GM21423 (cell line): ENCODE data around the gene PRM1.

Experiments
- ATAC-seq: cut with Tn5 transposase; IDR thresholded peaks from one replicate; pipeline ENCODE4 v1.9.1; 2021; ENCODE audit warnings: mild to moderate bottlenecking, moderate library complexity; ENCODE audit not compliant: unreplicated experiment

PRM1 gene

GRCh38 chr16:11273721-11274324, 7.3 kb downstream of the PRM1 start:
- no peak for ATAC-seq

GRCh38 chr16:11272921-11273720, 8.0 kb downstream of the PRM1 start, which contains the start of gene PRM3:
Gene PRM3, minus strand, starts transcription at chr16:11273629. Its CDS starts 34 bp downstream, at chr16:11273595.
- ATAC-seq, result no peak

GRCh38 chr16:11272484-11272883, 8.6 kb downstream of the PRM1 start:
- no peak for ATAC-seq

- ATAC-seq, result no peak
Observed at GRCh38 chr16:11271610-11272009, 9.5 kb downstream of the PRM1 start.

GRCh38 chr16:11270602-11271162, 10.4 kb downstream of the PRM1 start:
- no peak for ATAC-seq

- no peak for ATAC-seq
Observed at GRCh38 chr16:11268921-11269375, 12.2 kb downstream of the PRM1 start, which contains the start of gene TNP2. Gene TNP2, minus strand, starts transcription at chr16:11269325. Its CDS starts 63 bp downstream, at chr16:11269262.

- no peak for ATAC-seq
Observed at GRCh38 chr16:11265124-11265523, 16.0 kb downstream of the PRM1 start.

- ATAC-seq, result no peak
Observed at GRCh38 chr16:11264155-11264832, 16.8 kb downstream of the PRM1 start.

- ATAC-seq, result no peak
Observed at GRCh38 chr16:11263737-11264136, 17.4 kb downstream of the PRM1 start.

GRCh38 chr16:11262915-11263314, 18.2 kb downstream of the PRM1 start:
- ATAC-seq, result no peak

- ATAC-seq, result no peak
Observed at GRCh38 chr16:11260596-11260966, 20.5 kb downstream of the PRM1 start.

GRCh38 chr16:11259655-11260595, 21.2 kb downstream of the PRM1 start:
- no peak for ATAC-seq

- ATAC-seq, result no peak
Observed at GRCh38 chr16:11258553-11259492, 22.3 kb downstream of the PRM1 start.

GRCh38 chr16:11257131-11257938, 23.8 kb downstream of the PRM1 start:
- no peak for ATAC-seq

- ATAC-seq, result no peak
Observed at GRCh38 chr16:11256661-11257130, 24.4 kb downstream of the PRM1 start.

GRCh38 chr16:11255737-11256660, 25.1 kb downstream of the PRM1 start, which contains the start of gene SOCS1:
Gene SOCS1, minus strand, starts transcription at chr16:11256204. Its CDS starts 726 bp downstream, at chr16:11255478.
- peak; percentile 48 for ATAC-seq
